Measurements from ENCODE around the gene GPR55.

GRCh38 chr2:230942371-230942770 is 17.3 kb upstream of the GPR55 start:
- no peak for TF ChIP-seq POLR2A (IDR thresholded peaks at IDR 0.05)
- TF ChIP-seq, protein P1, sequence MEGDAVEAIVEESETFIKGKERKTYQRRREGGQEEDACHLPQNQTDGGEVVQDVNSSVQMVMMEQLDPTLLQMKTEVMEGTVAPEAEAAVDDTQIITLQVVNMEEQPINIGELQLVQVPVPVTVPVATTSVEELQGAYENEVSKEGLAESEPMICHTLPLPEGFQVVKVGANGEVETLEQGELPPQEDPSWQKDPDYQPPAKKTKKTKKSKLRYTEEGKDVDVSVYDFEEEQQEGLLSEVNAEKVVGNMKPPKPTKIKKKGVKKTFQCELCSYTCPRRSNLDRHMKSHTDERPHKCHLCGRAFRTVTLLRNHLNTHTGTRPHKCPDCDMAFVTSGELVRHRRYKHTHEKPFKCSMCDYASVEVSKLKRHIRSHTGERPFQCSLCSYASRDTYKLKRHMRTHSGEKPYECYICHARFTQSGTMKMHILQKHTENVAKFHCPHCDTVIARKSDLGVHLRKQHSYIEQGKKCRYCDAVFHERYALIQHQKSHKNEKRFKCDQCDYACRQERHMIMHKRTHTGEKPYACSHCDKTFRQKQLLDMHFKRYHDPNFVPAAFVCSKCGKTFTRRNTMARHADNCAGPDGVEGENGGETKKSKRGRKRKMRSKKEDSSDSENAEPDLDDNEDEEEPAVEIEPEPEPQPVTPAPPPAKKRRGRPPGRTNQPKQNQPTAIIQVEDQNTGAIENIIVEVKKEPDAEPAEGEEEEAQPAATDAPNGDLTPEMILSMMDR (IDR thresholded peaks at IDR 0.05) = no peak
